NCI-H2029 treated with DMSO at 0.1 percent for 48 hours (cell line): ENCODE results near the gene COL4A2.

Experiments used
- DNase-seq: peaks from one replicate; lab custom pipeline; 2025; lab: John Stamatoyannopoulos, UW

Gene COL4A2

GRCh38 chr13:110419381-110419791 is 112.3 kb downstream of the COL4A2 start:
- DNase-seq = no peak

- no peak for DNase-seq
These were observed 112.9 kb downstream of the COL4A2 start for GRCh38 chr13:110419946-110420345.

GRCh38 chr13:110420626-110421025 is 113.5 kb downstream of the COL4A2 start:
- DNase-seq = no peak

GRCh38 chr13:110421061-110421460 is 114.0 kb downstream of the COL4A2 start:
- no peak for DNase-seq

GRCh38 chr13:110421696-110422385 is 114.8 kb downstream of the COL4A2 start:
- no peak for DNase-seq

- DNase-seq = no peak
These were observed 116.0 kb downstream of the COL4A2 start for GRCh38 chr13:110422913-110423688.

GRCh38 chr13:110423689-110424302 is 116.7 kb downstream of the COL4A2 start:
- DNase-seq = no peak

GRCh38 chr13:110424569-110425443 is 117.7 kb downstream of the COL4A2 start:
- DNase-seq = no peak

- DNase-seq = no peak
These were observed 118.3 kb downstream of the COL4A2 start for GRCh38 chr13:110425444-110425780.

- DNase-seq = peak; percentile 94
These were observed 119.7 kb downstream of the COL4A2 start for GRCh38 chr13:110426735-110427134.

- no peak for DNase-seq
These were observed 121.2 kb downstream of the COL4A2 start for GRCh38 chr13:110428313-110428712.

GRCh38 chr13:110430391-110431336 is 123.6 kb downstream of the COL4A2 start:
- no peak for DNase-seq

- DNase-seq = no peak
These were observed 124.6 kb downstream of the COL4A2 start for GRCh38 chr13:110431425-110432294.

GRCh38 chr13:110432522-110432921 is 125.4 kb downstream of the COL4A2 start:
- no peak for DNase-seq

- no peak for DNase-seq
These were observed 125.9 kb downstream of the COL4A2 start for GRCh38 chr13:110433014-110433413.

GRCh38 chr13:110434629-110435028 is 127.5 kb downstream of the COL4A2 start:
- no peak for DNase-seq

GRCh38 chr13:110435331-110435730 is 128.2 kb downstream of the COL4A2 start:
- DNase-seq = no peak

- DNase-seq = no peak
These were observed 129.2 kb downstream of the COL4A2 start for GRCh38 chr13:110436276-110436675.

GRCh38 chr13:110436786-110437370 is 129.8 kb downstream of the COL4A2 start:
- no peak for DNase-seq

GRCh38 chr13:110438211-110438610 is 131.1 kb downstream of the COL4A2 start:
- DNase-seq = no peak
